Thyroid gland (tissue), 4 donors: ENCODE results near the gene STON1. TPM values are rescaled to one million over a fixed set of nuclear protein-coding genes. Genes with fewer than 3 reads are reported as not detected.

Experiments used
- DNase-seq, 2 donors: peaks; one replicate each; pipeline ENCODE4 v3.0.0-alpha.2; 2019
- H3K27ac ChIP-seq, 3 donors: fragments of 200-600 bp; sonication (generic); 1 replicate in 2 of 3; 2 replicates in 1 of 3; pipeline ENCODE4 v1.5.1; 2016 to 2019; ENCODE audit warnings: mild to moderate bottlenecking in 1 of 3, moderate library complexity in 1 of 3
- H3K27me3 ChIP-seq: fragments of 200-600 bp; sonication (generic); one replicate; pipeline ENCODE4 v1.5.1; 2019
- H3K36me3 ChIP-seq, 2 donors: fragments of 200-600 bp; sonication (generic); one replicate each; pipeline ENCODE4 v1.5.1; 2016 to 2019
- H3K4me1 ChIP-seq, 2 donors: fragments of 200-600 bp; sonication (generic); one replicate each; pipeline ENCODE4 v1.5.1; 2017 to 2019
- H3K4me3 ChIP-seq, 3 donors: fragments of 200-600 bp; sonication (generic); replicated peaks in 1 of 3; 1 replicate in 2 of 3; 2 replicates in 1 of 3; pipeline ENCODE4 v1.5.1; 2016; ENCODE audit warnings: mild to moderate bottlenecking in 1 of 3
- H3K9me3 ChIP-seq: fragments of 200-600 bp; sonication (generic); one replicate; pipeline ENCODE4 v1.5.1; 2017
- POLR2A ChIP-seq, 2 donors: fragments of 450-650 bp; IDR thresholded peaks; one replicate each; pipeline ENCODE4 v1.6.1; 2017; ENCODE audit warnings: antibody characterized with exemption in 2 of 2, mild to moderate bottlenecking in 2 of 2, moderate library complexity in 1 of 2
- WGBS, 2 donors: methylation state at CpG; one replicate each; pipeline ENCODE4 v1.1.5; 2017; 5-methylcytosine and 5-hydroxymethylcytosine counted together
- intact Hi-C: fragments of 100-400 bp; cut with DNase I; formaldehyde crosslinking; loops from one replicate; pipeline ENCODE4 v1.15.1; 2023
- small RNA-seq: library from RNA; depleted of rRNA; stranded (forward); fragments of <200 nt; gene quantifications from one replicate; pipeline ENCODE3, GENCODE V24; 2016
- total RNA-seq, 4 donors: library from RNA; depleted of rRNA; stranded (reverse); fragments of >200 nt; gene quantifications; one replicate each; pipeline ENCODE4 v1.2.3, GENCODE V29; 2016
- TF ChIP-seq, protein P1 (sequence below), 6 experiments: fragments of 200-600 bp in 3 of 6; fragments of 450-650 bp in 3 of 6; sonication (generic) in 3 of 6; IDR thresholded peaks; one replicate each; pipeline ENCODE4 v1.5.1; 2016 to 2019; ENCODE audit warnings: antibody characterized with exemption in 6 of 6, mild to moderate bottlenecking in 2 of 6, inconsistent platforms in 1 of 6, moderate library complexity in 1 of 6

Gene STON1
- total RNA-seq, 4 donors from 2014 or later, result 11.4 to 29.8 (median 15.3) TPM

GRCh38 chr2:48638261-48638660, 108.3 kb downstream of the STON1 start:
- Histone ChIP-seq H3K27ac (no peak overlapping the region), H3K9me3 (no peaks in the 10 kb centered on the region), H3K36me3 (no peaks in the 10 kb centered on the region), H3K4me3 (no peak overlapping the region), H3K4me1 (no peaks in the 10 kb centered on the region), H3K27me3 (no peaks in the 10 kb centered on the region)
- TF ChIP-seq, protein P1, sequence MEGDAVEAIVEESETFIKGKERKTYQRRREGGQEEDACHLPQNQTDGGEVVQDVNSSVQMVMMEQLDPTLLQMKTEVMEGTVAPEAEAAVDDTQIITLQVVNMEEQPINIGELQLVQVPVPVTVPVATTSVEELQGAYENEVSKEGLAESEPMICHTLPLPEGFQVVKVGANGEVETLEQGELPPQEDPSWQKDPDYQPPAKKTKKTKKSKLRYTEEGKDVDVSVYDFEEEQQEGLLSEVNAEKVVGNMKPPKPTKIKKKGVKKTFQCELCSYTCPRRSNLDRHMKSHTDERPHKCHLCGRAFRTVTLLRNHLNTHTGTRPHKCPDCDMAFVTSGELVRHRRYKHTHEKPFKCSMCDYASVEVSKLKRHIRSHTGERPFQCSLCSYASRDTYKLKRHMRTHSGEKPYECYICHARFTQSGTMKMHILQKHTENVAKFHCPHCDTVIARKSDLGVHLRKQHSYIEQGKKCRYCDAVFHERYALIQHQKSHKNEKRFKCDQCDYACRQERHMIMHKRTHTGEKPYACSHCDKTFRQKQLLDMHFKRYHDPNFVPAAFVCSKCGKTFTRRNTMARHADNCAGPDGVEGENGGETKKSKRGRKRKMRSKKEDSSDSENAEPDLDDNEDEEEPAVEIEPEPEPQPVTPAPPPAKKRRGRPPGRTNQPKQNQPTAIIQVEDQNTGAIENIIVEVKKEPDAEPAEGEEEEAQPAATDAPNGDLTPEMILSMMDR (IDR thresholded peaks at IDR 0.05), result no peak
- TF ChIP-seq POLR2A (IDR thresholded peaks at IDR 0.05), result no peak
- DNase-seq, result no peak
- intact Hi-C loops, result no loop called here
- WGBS, 2 donors, result 67 to 77% methylated on average over 1 of the region's 1 CpG

Small RNA genes lying within 50 kb of the gene (small RNA-seq; reads per million reads assigned to genes)
- gene RNU6-282P (not detected), gene TPT1P11 (not detected)

Other genes starting within 250 kb of the STON1 start
- gene FOXN2, start 215.5 kb upstream of the STON1 start, total RNA-seq, result 10 to 100 TPM; 19.8 to 45.1 (median 36.9) TPM
- gene PPP1R21, start 89.4 kb upstream of the STON1 start, total RNA-seq, result 100 to 1,000 TPM in 2 of 4 donors, 10 to 100 TPM in 2; 55.0 to 118 (median 86.6) TPM
- 1 to 10 TPM in 1 of 4 donors, under 1 TPM in 1, not detected in 2; 0.67 to 4.2 TPM for gene GTF2A1L, start 87.7 kb downstream of the STON1 start, total RNA-seq
- 1 to 10 TPM in 2 of 4 donors, under 1 TPM in 2; 0.59 to 1.7 (median 1.1) TPM for gene LHCGR, start 225.6 kb downstream of the STON1 start, total RNA-seq